Bladder microvascular endothelial cell (primary cell): ENCODE measurements around the gene LTF. TPM values are rescaled to one million over a fixed set of nuclear protein-coding genes. Genes with fewer than 3 reads are reported as not detected.

Source experiments
- total RNA-seq: library from RNA; depleted of rRNA; stranded (reverse); fragments of >200 nt; gene quantifications from 2 replicates; pipeline ENCODE4 v1.2.3, GENCODE V29; 2014

LTF gene
- 0.13 and 0.16 TPM in 2 replicates for total RNA-seq

GRCh38 chr3:46464326-46465195 lies at the start of gene LTF:
TSS of gene LTF (minus strand) at chr3:46464905. CDS start at chr3:46464867, 38 bp downstream.

GRCh38 chr3:46497556-46498265 lies 33.0 kb upstream of the LTF start, which contains the start of gene RTP3:
TSS of gene RTP3 (plus strand) at chr3:46497976. CDS start at chr3:46498063, 87 bp downstream.

GRCh38 chr3:46406788-46407611 lies 57.7 kb downstream of the LTF start, which contains the start of the genes CCR5AS and CCRL2:
TSS of gene CCR5AS (minus strand) at chr3:46407066.
TSS of gene CCRL2 (plus strand) at chr3:46407259. CDS start at chr3:46408080, 821 bp downstream.

Other genes starting within 250 kb of the LTF start
- gene CCR3, start 222.4 kb downstream of the LTF start, total RNA-seq: not detected in 2 replicates
- gene CCR2, start 110.8 kb downstream of the LTF start, total RNA-seq: not detected in 2 replicates
- not detected in 2 replicates for gene CCR5, start 94.0 kb downstream of the LTF start, total RNA-seq
- 2.5 and 6.3 TPM in 2 replicates for gene CCRL2, start 57.6 kb downstream of the LTF start, total RNA-seq
- gene RTP3, start 33.1 kb upstream of the LTF start, total RNA-seq: not detected in 2 replicates
- gene LRRC2, start 101.4 kb upstream of the LTF start, total RNA-seq: under 0.01 and 0.06 TPM in 2 replicates
- not detected in 2 replicates for gene FAM240A, start 147.6 kb upstream of the LTF start, total RNA-seq
- 9.9 and 18.5 TPM in 2 replicates for gene ALS2CL, start 228.8 kb upstream of the LTF start, total RNA-seq
- 0.16 and 0.31 TPM in 2 replicates for gene TMIE, start 236.5 kb upstream of the LTF start, total RNA-seq